GM19193 (cell line): ENCODE results near the gene STX7.

ENCODE experiments used
- POLR2A ChIP-seq: IDR thresholded peaks from 4 replicates; pipeline ENCODE4 v1.6.1; 2011; ENCODE audit not compliant: insufficient read depth, insufficient read length; ENCODE audit errors: extremely low read depth

Gene STX7

GRCh38 chr6:132414322-132414721, 98.6 kb downstream of the STX7 start:
- TF ChIP-seq POLR2A: no peak

- TF ChIP-seq POLR2A: no peak
These were observed 99.5 kb downstream of the STX7 start for GRCh38 chr6:132413499-132413802.

GRCh38 chr6:132412656-132413498, 100.0 kb downstream of the STX7 start:
- TF ChIP-seq POLR2A: no peak

GRCh38 chr6:132411296-132411695, 101.6 kb downstream of the STX7 start:
- no peak for TF ChIP-seq POLR2A

GRCh38 chr6:132410830-132411229, 102.1 kb downstream of the STX7 start:
- TF ChIP-seq POLR2A: no peak

- TF ChIP-seq POLR2A: no peak
These were observed 107.6 kb downstream of the STX7 start for GRCh38 chr6:132405143-132405915.

GRCh38 chr6:132404736-132405135, 108.2 kb downstream of the STX7 start:
- no peak for TF ChIP-seq POLR2A

GRCh38 chr6:132404330-132404729, 108.6 kb downstream of the STX7 start:
- TF ChIP-seq POLR2A: no peak

GRCh38 chr6:132401618-132402285, 111.2 kb downstream of the STX7 start:
- no peak for TF ChIP-seq POLR2A

- no peak for TF ChIP-seq POLR2A
These were observed 111.9 kb downstream of the STX7 start, which contains the start of gene MOXD1 for GRCh38 chr6:132400883-132401617. MOXD1 (minus strand) TSS chr6:132401475; CDS start chr6:132401426, 49 bp downstream.

GRCh38 chr6:132400555-132400882, 112.4 kb downstream of the STX7 start:
- TF ChIP-seq POLR2A: no peak

- TF ChIP-seq POLR2A: no peak
These were observed 113.4 kb downstream of the STX7 start for GRCh38 chr6:132399376-132400074.
